Endometrial microvascular endothelial cells (primary cell): ENCODE data around the gene VIT. TPM values are rescaled to one million over a fixed set of nuclear protein-coding genes. Genes with fewer than 3 reads are reported as not detected.

Source experiments
- in situ Hi-C: cut with HindIII; loops from 2 replicates; pipeline ENCODE4 v1.10.0; 2017; ENCODE audit warnings: low sequenced_read_pairs, low pct_unique_long_range_greater_than_20kb; ENCODE audit errors: inconsistent ontology term
- total RNA-seq: library from RNA; depleted of rRNA; stranded (reverse); fragments of >200 nt; gene quantifications from one replicate; pipeline ENCODE4 v1.2.3, GENCODE V29; 2015; ENCODE audit errors: inconsistent ontology term

VIT gene
- total RNA-seq, 1 donor from 2014 or later = 0.19 TPM

DNA sequence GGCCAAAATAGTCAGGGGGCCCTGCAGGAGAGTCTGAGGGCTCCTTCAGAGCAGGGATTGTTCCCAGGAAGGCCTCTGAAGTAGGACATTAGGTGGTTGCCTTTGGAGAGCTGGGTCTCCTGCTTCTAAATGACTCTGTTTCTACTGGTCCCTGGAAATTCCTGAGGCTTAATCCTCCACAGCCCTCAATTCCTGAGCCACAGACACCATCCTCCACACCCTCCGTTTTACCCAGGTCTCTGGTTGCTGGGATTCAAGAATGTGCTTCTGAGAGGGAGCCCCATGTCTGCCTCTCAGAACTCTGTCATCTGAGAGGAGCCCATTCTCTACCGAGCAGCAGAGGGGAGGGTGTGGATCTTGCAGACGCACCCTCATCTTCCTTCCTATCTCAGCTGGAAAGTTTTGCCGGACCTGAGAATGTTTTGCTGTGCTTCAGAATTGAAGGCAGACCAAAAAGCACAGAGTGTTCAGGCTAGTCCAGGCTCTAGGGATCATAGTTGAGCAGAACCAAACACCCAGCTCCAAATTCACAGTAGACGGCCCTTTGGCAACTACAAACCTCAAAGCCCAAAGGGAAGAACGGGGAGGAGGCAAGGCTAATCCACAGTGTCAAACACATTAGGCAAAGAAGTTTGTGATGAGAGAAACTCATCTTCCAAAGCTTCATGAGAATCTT, 8.1 kb downstream of the VIT start:
- in situ Hi-C loops = no loop called here

DNA sequence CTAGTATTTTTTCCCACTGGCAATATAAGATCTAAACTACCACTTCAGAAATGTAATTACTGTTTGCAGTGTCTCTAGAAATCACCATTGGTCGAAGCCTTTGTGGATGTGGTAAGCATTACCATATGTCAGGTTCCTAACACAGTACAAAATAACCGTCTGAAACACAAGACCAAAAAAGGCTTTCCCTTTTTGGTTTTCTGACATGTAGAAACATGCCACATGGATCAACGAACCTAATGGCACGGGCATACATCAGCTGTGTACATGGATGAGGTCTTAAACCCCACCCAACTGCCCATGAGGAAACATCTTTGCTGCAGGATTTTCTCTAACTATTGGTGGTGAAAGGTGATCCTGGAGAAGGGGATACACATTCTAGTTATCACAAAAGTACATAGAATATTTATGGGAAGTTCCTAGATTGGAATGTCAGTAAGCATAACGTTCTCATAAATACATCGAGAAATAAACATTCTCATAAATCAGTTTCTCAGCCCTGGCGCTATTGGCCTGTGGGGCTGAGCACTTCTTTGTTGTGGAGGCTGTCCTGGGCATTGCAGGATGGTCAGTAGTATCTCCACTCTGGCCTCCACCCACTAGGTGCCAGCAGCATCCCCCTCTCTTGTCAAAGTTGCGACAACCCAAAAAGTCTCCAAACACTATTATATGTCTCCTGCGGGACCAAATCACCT, 9.0 kb downstream of the VIT start:
- in situ Hi-C loops = no loop called here

DNA sequence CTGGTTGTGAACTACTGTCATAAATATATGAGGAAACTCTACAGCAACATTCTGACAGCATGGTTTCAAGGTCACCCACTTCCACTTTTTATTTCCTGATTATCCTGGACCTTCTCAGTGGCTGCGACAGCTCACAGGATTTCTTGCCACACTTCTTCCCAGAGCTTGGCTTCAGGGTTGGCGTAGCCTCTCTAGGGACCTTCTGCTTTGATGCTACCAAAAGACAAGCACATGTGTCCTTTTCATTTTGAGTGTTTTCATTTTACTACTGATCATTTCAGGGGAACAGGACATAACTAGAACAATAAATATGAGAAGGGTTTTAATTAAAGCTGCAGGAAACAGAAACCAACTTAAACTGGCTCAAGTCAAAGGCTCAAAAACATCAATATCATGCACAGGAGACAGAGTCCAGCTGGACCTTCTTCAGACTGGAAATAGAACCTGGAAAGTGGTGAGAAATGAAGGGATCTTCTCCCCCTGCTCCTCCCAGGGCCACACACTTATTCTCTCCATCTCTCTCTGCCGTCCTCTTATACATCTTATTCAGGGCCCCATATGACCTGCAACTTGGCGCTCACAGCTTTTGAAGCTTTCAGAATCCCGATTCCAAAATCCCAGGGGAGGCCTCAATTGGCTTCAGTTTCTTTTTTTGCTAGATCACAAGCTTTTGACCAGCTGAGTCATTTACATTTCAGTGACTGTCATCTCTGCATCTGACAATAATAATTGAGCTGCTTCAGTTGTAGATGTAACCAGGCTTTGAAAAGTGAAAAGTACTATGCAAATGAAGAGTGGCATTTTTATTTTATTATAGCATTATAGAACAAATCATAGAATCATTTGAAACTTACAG, 9.7 kb downstream of the VIT start:
- in situ Hi-C loops = no loop called here

DNA sequence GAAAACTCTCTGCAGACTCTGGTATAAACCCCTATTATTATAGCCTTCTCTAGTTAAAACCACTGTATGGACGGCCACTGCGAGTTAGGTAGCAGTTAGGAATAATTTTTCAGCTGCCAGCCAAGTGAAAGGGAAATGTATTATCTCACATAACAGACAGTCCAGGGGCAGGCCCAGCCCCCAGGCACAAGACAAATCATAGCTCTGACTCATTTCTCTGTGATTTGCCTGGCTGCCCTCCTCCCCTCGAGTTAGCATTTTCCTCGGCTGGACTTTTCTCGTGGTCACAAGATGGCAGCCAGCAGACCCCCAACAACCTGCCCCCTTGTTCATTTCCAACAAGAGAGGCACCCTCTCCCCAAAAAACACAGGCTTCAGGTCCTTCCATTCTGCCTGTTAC, 10.5 kb downstream of the VIT start:
- in situ Hi-C loops = no loop called here

DNA sequence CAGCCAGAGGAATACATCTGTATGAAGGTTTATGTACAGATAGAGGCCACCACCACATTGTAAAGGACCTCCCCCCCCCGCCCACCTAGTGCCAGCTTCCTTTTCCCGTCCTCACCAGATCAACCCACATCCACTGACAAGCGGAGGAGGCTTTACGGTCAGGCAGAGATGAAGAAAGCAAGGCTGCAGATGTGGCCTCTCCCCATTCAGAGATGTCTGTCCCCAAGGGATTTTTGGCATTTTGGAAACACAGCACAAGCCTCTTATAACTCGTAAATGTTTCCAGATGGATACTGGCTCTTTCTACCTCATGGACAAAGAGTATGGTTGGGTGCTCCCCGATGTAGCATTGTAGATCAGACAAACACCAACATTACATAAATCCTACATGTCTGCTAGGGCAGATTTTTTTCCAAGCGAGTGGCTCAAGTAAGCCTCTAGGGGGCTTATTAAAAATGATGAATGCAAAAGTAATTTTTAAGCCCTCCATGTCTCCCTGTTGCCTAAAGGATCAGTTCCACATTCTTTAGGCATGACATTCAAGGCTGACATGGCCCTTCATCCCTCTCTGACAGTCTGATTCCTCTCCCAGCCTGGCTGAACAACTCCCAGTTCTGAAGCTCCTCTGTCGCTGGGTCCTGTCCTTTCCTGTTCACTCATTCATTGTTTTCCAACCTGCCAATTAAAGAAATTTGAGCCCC, 11.7 kb downstream of the VIT start:
- in situ Hi-C loops = no loop called here

DNA sequence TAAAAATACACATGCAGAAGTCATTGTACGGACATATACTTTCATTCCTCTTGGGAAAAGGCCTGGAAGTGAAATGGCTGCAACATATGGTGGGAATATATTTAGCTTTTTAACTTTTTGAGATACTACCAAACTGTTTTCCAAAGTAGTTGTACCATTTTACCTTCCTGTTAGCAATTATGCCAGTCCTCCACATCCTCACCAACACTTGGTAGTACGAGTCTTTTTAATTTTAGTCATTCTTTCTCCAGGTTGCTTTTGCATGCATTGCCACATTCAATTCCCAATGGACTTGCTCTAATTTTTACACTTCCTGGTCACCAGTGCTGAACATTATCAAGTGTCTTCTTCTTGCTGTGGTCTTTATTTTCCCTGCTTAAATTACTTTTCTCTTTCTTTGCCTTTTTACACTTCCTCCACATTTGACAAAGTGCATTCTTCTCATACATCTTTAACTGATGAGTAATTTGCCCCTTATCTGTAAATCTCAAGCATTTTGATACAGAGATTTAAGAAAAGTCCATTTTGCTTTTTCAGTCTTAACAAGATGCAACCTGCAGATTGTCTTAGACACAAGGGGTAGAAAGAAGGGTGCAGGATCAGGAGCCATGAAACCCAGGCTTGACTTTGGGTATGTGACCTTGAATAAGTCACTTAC, 14.5 kb downstream of the VIT start:
- in situ Hi-C loops = no loop called here

DNA sequence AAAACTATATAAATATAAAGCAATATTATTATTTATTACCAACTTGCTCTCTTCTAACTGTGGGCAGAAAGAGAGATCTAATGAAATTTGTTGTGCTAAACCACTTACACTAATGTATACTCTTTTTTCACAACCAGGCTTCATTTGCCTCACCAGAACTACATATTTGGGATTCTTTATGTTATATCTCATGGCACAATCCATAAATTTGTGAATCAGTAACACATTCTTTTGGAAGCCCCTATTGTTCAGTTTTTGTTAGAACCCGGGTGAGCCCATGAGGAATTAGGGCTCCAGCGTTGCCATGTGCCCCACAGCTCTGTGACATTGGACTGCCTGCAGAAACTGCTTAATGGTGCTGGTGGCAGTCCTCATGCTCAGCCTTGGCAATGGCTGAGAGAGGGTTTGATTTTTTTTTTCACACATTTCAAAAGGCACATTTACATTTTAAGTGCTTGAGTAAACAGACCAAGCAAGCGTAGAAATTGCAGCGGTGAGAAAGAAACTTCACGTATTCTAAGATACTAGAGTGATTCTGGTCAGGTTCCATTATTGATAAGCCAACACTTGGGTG, 15.3 kb downstream of the VIT start:
- in situ Hi-C loops = no loop called here

DNA sequence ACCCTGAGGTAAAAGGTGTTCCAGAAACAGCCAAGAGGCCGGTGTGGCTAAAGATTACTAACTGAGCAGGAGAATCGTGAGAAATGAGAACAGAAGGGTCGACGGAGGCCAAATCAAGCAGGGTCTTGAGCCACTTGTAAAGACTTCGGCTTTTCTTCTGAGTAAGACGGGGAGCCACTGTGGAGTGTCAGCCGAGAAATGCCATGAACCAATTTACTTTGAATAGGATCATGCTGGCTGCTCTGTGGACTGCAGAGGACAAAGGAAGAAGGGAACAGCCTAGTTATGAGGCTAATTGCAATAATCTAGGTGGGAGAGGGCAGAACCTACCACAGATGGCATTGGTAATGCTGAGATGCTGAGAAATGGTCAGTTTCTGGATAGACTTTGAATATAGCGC, 16.8 kb downstream of the VIT start:
- in situ Hi-C loops = no loop called here

DNA sequence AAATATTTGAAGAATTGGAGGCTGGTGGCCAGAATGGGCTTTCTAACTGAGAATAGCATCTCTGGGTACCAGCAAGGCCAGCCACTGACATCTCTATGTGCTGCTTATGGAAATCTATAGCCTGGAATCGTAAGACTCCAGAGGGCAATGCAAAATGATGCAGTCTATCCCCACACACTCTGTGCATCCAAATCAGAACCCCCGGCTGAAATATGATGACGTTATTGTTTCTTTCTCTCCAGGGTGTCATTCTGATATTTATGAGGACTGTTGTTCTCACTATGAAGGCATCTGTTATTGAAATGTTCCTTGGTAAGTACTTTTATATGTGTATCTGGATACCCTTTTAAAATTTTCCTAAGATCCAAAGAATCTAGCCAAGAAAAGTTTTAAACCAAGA, 19.6 kb downstream of the VIT start:
- in situ Hi-C loops = no loop called here

DNA sequence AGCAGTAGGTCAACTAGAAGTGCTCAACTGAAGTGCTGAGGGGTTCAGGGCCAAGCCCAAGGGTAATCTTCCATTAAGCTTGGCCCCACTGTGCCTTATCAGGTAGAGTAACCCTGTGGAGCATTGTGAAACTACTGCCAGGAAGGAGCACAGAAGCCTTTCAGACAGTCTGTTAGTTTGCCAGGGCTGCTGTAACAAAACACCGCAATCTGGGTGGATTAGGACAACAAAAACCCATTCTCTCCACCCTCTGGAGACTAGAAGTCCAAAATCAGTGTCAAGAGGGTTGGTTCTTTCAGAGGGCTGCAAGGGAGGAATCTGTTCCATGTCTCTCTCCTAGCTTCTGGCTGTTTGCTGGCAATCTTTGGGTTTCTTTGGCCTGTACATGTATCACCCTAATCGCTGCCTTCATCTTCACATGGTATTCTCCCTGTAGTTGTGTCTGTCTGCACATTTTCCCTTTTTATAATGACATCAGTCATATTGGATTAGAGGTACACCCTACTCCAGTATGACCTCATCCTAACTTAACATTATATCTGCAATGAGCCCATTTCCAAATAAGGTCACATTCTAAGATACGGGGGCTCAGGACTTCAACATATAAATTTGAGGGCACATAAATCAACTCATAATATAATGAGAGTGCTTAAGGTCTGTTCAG, 21.2 kb downstream of the VIT start:
- in situ Hi-C loops = no loop called here

DNA sequence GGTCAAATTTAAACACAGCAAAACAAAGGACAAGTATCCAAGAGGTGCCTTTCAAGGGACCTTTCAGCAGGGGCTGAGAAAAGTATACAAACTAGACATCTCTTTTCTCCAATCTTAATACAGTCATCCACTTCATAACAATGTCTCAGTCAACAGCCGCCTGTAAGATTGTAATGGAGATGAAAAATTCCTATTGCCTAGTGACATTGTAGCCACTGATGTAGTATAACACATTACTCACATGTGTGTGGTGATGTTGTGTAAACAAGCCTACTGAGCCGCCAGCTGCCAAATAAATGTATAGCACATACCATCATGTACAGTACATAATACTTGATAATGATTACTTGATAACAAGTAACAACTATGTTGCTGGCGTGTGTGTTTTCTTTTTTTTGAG, 31.0 kb downstream of the VIT start:
- in situ Hi-C loops = no loop called here

DNA sequence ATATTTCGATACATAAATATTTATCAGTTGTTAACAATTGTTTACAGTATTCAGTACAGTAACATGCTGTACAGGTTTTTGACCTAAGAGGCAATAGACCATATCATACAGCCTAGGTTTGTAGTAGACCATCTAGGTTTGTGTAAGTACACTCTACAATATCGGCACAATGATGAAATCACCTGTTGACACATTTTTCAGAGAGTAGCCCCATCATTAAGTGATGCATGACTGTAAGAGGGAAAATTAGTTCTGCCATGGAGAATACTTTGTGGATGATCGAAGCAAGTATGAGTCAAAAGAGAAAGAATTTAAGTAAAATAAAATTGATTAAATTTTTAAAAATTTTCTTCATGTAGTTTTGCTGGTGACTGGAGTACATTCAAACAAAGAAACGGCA, 32.6 kb downstream of the VIT start:
- in situ Hi-C loops = no loop called here

DNA sequence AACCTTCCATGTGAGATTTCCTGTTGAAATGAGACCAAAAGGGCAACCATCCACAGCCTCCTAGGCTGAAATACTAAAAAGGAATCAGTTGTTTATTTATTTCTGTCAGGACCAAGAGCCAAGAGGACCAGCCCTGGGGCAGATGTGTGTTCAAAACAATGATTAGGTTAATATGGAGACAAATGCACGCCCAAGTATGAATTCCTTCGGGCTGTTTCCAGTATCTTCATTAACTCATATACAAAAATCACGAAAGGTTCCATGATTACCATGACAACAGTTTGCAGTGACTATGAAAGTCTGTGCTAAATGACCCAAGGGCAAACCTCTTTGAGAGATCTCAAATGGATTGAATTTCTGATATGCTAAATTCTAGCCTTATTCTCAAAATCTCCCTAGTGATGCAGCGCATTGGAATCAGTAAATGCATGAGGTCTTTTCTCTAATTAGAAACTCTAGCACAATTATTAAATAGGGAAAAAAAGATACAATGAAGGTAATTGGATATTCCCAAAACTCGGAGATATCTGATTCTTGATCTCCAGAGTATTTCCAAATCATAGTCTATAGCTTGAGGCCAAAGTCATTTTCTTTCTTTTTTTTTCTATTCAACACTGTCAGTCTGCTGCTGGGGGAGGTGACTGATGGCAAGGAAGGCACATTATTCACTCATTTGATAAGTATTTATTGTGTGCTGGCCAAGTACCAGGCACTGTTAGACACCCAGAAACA, 35.6 kb downstream of the VIT start:
- in situ Hi-C loops = no loop called here

DNA sequence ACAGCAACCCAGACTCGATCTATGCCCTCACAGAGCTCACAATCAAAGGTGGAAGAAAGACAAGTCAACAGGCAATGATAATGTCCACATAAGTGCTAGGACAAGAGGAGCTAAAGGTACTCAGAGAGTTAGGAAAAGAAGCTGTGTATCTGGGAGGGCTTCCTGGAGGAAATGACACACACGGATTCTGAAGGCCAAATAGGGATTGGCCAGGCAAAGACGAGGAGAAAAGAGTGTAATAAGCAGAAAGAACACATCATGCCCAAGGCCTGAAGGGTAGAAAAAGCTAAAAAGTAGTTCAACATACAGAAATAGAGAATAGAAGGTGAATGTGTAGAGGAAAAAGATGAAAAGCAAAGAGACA, 36.1 kb downstream of the VIT start:
- in situ Hi-C loops = no loop called here

DNA sequence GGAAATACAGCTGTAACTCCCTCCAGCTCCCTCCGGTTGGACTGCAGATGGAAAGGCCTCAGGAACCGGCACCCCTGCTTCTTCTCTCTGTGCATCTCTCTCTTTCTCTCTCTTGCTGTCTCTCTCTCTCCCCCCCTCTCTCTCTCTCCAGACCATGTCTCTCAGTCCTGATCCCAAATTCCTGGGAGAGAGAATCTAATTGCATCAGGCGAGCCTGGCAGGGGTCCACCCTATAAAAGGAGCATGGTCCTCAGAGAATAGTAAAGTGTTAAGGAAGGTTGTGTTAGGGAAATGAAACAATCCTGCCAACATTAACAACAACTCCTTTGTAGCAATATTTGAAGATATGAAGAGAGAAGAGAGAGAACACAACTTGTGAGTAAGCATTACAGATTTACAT, 36.7 kb downstream of the VIT start:
- in situ Hi-C loops = no loop called here

DNA sequence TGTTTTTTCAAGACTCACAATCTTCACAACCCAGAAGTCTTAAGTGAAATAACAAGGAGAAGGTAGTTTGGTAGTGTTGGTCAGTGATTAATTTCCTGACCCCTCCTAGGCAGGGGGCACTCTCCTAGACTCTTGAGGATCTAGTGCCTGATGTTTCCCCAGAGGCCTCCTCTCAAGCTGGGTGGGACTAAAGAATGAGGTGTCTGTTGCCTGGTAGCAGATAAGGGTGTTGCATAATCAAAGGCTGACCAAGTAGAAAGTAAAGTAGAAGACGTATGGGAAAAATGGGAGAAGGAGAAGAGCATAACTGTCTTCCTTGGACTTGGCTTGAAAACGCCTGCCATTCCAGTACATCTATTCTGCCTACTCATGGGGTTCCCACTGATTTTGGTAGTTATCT, 37.8 kb downstream of the VIT start:
- in situ Hi-C loops = no loop called here

DNA sequence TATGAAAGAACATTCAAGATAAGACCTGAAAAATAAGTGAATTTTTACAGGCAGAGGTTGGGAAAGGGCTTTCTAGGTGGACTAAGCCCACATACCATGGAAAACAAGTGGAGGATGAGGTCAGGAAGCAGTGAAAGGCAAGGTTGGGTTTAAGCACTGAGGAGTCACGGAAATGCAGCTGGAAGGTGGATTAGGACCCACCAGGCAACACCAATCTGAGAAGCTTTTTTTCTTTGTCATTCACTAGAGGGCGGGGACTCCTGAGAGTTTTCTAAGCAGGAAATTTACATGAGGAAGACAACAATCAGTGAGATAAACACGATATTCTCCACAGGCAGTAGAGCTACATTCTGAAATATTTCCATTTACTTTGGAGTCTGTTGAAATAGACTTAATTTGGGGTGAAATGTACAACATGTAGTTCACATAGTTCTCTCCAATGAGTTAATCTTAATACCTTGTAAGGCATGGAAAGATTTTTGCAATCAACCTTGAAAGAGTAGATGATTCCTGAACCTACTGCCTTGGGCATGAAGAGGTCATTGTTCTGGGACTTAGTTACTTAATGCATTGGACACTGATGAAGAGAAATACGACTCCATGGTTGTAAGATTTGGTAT, 40.7 kb downstream of the VIT start:
- in situ Hi-C loops = no loop called here
